Measurements from ENCODE around the gene SLC27A2.

Gene SLC27A2

DNA sequence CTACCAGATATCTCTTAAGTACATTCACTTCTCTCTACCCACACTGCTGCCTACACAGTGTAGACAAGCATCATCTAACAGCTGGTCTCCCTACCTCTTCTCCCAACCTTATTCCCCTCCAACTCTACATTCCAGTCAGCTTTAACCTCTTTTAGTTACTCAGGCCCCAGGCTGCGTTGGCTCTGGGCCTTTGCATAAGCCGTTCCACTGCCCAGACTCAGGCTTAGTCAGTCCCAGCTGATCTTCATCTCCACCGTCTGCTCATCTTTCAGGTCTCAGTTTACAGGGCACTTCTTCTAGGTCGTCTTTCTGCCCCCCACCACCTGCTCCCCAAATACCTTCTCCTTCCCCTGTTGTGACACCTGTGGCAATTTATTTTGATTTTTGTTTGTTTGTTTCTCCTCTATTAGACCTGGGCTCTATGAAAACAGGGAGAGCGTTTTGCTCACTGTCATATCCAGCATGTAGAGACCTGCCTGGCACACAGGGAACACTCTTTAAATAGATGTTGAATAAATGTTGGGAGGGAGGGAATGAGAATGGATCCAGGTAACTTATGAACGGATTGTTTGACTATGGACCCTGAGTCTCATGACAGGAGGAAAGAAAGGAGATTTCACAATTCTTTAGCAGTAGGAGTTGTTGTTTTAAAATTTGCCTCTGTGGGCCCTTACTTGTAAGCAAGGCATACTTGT lies 11.1 kb downstream of the SLC27A2 start:
- no peak for DNase-seq

GRCh38 chr15:50202003-50202402 lies 20.0 kb downstream of the SLC27A2 start:
- DNase-seq = no peak

DNA sequence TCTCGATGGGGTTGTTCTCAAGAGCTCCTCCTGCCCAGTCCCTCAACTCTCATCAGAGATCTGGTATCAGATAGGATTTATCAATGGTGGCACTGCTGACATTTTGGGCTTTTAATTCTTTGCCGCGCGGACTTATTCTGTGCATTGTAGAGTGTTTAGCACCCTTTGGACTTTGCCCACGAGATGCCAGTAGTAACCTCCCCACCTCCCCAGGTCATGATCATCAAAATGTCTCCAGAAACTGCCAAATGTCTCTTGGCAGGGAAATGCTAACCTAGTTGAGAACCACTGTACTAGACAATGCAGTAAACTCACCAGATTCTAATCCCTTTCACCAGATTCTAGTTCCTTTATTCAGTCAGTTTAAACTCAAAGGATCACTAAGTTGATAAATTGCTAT lies 24.0 kb downstream of the SLC27A2 start:
- no peak for DNase-seq

GRCh38 chr15:50209809-50210208 lies 27.8 kb downstream of the SLC27A2 start:
- DNase-seq = no peak

- no peak for DNase-seq
Observed at GRCh38 chr15:50210462-50211157, 28.6 kb downstream of the SLC27A2 start.

- no peak for DNase-seq
Observed at GRCh38 chr15:50218291-50218690, 36.3 kb downstream of the SLC27A2 start.

DNA sequence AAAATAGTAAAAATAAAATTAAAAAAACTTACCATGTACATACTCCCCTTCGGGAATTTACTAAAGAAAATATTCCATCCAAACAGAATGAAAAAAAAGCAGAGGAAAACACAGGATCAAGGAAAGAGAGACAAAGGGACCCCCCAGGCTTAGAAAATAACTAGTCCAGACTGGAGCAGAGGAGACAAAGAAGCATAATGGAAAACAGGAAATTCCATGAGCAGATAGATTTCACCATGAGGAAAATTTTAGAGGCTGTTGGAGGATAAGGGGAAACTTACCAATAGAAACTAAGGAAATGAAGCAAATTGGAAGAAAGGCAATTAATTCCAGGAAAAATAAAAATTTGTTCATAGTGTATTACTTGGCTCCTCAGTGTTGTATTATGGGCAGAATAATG lies 36.7 kb downstream of the SLC27A2 start:
- no peak for DNase-seq

DNA sequence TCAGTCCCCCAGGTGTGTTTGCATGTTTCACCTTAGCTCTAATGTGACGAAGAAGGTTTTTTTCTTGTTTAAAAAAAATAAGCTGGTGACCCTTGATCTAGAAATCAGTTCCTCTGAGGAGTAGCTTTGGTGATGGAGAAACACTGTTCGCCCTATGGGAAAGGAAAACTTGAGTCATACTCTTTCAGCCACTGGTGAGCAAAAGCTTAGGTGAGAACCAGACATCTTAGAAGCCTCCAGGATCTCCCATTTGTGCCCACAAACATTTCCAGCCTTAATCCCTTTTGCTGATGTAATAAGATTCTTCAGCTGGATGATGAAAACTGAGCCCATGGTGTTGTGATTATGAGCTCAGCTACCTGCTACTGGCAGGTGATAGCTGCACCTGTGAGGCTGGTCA lies 37.8 kb downstream of the SLC27A2 start:
- no peak for DNase-seq

GRCh38 chr15:50222181-50222580 lies 40.2 kb downstream of the SLC27A2 start:
- DNase-seq = no peak

- DNase-seq = no peak
Observed at GRCh38 chr15:50224606-50225005, 42.6 kb downstream of the SLC27A2 start.

DNA sequence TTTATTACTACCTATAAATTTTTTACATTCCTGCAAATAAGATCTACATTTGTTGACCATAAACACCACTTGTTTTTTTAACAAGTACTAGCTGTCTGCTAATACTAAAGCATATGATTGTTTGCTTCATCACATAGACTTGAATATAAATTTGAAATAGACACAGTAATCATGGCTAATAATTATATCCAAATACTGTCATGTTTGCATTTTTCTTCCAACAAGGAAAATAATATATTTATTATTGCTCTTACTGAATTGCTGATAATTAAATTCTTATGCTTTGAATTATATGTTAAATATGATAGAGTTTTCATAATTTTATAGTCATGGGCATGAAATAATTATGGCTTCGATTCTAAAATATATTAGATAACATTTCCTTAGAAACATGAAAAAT lies 43.1 kb downstream of the SLC27A2 start:
- DNase-seq = no peak

GRCh38 chr15:50225938-50226337 lies 43.9 kb downstream of the SLC27A2 start:
- no peak for DNase-seq

GRCh38 chr15:50227076-50227475 lies 45.1 kb downstream of the SLC27A2 start:
- DNase-seq = no peak

GRCh38 chr15:50228866-50229265 lies 46.9 kb downstream of the SLC27A2 start:
- no peak for DNase-seq

- no peak for DNase-seq
Observed at GRCh38 chr15:50229336-50229735, 47.3 kb downstream of the SLC27A2 start.

DNA sequence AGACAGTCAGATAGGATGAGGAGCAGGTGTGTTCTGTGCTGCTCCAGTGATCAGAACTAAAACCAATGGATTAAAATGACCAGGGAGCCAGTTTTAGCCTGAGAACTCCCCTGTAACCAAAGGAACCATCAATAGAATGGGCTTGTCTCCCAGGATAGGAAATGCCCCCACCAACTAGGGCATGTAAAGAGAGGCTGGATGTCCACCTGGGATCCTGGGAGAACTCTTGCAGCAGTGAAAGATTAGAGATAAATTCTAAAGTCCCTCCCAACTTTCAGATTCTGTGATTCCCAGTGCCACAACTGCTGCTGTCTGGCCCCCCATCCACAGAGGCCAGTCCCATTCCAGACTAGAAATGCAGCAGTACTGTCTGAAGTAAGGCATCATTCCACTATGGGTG lies 49.8 kb downstream of the SLC27A2 start:
- DNase-seq = no peak

DNA sequence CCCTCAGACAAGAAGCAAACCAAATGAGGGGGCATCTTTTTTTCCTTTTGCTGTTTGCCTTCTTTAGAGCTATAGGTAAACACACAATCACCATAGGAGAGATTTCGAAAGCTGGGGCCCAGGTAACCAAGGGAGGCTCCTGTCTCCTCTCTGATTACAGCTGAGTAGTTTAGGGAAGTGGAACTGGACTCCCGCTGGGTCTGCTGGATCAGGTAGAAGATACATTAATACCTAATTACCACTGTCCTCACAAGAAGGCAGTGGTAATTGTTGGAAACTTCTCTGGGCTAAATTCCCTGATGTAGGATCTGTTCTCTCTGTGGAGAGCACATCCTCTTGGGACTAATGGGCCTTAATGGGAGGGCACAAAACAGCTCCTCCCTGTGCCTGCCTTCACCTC lies 50.8 kb downstream of the SLC27A2 start:
- DNase-seq = no peak

DNA sequence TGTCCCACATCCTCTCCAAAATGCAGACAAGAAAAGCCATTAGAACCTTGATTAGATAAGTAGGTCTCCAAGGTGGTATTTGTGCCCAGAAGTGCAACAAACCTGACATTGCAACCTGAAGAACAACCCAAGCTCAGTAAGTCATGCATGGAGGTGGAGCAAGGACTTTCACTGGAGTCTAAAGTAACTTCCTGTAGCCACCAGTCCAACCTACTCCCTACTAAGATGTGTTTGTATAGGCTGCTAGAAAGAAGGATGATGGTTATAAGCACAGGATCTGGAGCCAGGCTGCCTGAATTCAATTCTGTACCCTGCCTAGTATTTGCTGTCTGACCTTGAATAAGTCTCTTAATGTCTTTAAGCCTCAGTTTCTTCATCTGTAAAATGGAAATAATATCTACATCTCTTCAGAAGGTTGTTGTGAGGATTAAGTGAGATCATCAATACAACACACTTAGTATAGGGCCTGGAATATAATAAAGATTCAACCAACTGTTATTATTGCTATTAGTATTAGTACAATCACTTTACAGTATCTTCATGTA lies 51.3 kb downstream of the SLC27A2 start:
- DNase-seq = no peak

GRCh38 chr15:50234764-50235163 lies 52.8 kb downstream of the SLC27A2 start:
- no peak for DNase-seq

- no peak for DNase-seq
Observed at GRCh38 chr15:50235794-50236193, 53.8 kb downstream of the SLC27A2 start.

- DNase-seq = no peak
Observed at GRCh38 chr15:50236433-50236832, 54.4 kb downstream of the SLC27A2 start.

- DNase-seq = no peak
Observed at GRCh38 chr15:50238255-50238654, 56.3 kb downstream of the SLC27A2 start.

- no peak for DNase-seq
Observed at GRCh38 chr15:50241684-50242450, 59.9 kb downstream of the SLC27A2 start.

DNA sequence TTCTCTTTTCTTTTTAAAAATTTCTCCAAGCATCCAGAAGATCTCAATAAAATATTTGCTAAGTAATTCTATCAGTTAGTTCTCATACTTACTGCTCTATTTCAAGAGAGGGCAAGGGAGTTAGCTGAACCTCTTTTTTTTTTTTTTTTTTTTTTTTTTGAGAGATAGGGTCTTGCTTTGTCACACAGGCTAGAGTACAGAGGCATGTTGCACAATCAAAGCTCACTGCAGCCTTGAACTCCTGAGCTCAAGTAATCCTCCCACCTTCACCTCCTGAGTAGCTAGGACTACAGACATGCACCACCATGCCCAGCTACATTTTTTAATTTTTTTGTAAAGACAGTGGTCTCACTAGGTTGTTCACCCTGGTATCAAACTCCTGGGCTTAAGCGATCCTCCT lies 62.2 kb downstream of the SLC27A2 start:
- no peak for DNase-seq

All from left hindlimb (tissue), 1 donor.